NCI-H2081 treated with DMSO at 0.1 percent for 48 hours (cell line): Measurements from ENCODE around the gene GH1.
"Not testable (repeated sequence)": the region's sequence is repeated elsewhere in the genome, so short reads cannot be mapped to it uniquely, and the experiment has no call there.

ENCODE experiments used
- DNase-seq: peaks from one replicate; lab custom pipeline; 2025; lab: John Stamatoyannopoulos, UW

GH1 gene

GRCh38 chr17:63918789-63919305 is at the start of gene GH1:
Gene GH1, minus strand, starts transcription at chr17:63918839. Its CDS starts 63 bp downstream, at chr17:63918776.
- not testable (repeated sequence) for DNase-seq

GRCh38 chr17:63967953-63968352 is 49.3 kb upstream of the GH1 start:
- no peak for DNase-seq

GRCh38 chr17:63966646-63967264 is 48.1 kb upstream of the GH1 start:
- no peak for DNase-seq

DNA sequence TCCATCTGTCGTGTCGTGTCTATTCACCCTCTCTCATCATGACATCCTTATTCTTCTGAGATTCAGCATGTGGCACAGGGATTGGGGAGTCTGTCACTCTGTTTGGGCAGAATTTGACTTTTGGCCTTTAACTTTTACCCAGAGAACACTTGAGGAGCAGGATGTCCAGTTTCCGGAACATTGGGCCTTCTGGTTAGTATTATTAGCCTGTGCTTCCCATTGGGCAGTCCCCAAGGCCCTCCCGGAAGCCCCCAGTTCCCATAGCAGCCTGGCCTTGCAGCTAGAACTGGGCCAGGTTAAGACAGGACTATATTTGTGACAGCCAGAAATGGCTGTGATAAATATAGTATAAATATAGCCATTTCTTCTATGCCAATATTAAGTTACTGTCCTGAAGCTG is 44.5 kb upstream of the GH1 start:
- no peak for DNase-seq

GRCh38 chr17:63962298-63962744 is 43.7 kb upstream of the GH1 start:
- no peak for DNase-seq

GRCh38 chr17:63961355-63962212 is 42.9 kb upstream of the GH1 start:
- no peak for DNase-seq

DNA sequence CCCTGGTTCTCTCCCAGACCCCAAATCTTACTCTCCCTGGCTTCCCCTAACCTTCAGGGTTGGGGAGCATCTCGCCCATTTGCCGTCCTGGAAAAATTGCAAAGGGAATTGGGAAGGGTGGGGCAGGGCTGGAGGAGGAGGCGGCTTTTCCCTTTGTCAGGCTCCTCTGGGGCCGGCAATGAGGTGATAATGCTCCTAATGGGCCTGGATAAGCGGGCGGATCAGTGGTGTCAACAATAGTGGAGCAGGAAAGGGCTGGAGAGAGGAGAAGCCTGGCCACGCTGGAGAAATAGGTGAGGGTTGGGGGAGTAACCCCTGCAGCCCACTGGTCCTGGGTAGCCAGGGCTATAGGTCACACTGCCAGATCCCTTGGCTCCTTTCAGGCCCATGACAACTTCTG is 41.8 kb upstream of the GH1 start:
- DNase-seq: no peak

- no peak for DNase-seq
Measured at GRCh38 chr17:63960006-63960405, 41.4 kb upstream of the GH1 start.

GRCh38 chr17:63956296-63956920 is 37.8 kb upstream of the GH1 start:
- DNase-seq: no peak

GRCh38 chr17:63955791-63956190 is 37.2 kb upstream of the GH1 start:
- no peak for DNase-seq

DNA sequence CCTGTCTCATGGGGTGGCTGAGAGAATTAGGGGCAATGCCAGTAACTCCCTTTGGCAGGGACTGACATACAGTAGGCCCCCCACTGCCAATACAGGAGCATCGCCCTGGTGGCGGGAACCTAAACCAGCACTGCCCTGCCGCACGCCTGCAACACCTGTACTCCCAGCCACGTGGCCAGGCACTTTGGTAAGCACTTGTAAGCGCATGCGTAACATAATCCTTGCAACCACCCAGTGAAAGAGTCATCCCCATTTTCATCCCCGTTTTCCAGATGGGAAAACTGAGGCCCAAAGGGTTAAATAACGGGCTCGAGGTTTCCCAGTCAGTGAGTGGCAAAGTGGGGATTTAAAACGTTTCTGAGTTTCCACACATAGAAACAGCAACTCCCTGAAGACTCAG is 36.6 kb upstream of the GH1 start:
- no peak for DNase-seq

DNA sequence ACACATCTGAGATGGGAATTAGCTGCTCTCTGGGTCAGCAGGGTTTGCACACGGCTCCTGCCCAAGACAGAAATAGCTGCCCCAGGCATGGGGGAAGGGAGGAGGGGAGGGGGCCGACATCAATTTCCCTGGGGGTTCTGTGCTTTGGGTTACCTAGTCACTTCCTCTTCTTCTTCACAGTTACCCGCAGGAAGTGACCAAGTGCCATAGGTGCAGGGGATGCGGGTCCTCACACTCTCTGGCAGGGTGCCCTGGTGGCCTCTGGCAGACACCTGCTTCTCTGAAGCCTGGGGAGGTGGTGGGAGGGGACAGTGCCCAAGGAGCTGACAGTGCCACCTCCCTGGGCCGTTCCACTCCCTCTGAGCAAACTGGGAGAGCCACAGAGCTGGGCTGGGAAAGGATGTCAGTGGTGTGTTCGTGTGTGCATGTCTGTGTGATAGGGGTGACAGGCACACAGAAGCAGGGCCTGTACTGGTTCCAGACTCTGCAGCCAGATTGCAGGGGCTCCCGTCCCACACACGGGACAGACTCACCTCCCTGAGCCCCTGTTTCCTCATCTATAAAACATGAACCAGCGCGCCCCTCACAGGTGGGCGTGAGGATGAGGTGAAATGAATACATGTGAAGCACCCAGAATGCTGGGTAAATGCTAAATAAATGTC is 35.9 kb upstream of the GH1 start:
- DNase-seq: no peak

DNA sequence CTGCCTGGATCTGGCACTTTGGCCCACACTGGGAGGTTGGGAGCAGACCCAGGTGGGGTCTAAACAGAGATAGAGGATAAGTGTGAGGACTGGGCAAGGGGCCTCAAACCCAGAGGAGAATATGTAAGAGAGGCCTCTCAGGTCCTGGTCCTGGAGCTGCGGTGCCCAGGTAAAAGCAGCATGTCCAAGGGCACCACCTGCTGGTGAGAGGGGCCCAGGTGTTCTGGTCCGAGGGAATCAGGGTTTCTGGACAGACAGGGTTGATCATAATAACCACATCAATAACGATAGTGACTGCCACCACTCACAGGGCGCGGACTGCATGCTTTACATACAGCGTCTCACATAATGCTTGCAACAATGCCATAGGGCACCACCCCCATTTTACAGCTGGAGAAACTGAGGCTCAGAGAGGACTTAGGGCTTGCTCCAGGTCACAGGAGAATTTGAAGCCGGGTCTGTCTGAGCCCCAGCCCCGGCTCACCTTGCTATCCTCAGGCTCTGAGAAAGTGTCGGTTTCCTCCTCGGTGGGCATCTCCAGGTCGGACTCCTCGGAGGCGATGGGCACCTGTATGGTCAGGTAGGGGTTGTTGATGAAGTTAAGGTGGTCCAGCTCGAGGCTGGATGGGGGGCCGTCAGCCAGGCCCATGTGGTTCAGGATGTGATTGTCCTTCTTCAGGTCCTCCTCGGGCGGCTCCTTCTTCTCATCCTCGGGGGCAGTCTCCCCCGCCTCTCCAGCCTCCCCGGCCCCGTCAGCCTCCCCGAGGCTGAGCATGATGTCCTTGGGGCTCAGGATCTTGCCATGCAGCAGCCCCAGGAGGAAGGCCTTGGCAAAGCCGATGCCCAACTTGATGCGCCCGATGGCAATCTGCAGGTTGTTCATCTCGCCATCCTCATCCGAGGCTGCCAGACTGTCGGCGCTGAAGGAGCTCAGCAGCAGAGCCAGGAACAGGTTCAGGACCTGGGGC is 32.6 kb upstream of the GH1 start:
- DNase-seq: no peak

DNA sequence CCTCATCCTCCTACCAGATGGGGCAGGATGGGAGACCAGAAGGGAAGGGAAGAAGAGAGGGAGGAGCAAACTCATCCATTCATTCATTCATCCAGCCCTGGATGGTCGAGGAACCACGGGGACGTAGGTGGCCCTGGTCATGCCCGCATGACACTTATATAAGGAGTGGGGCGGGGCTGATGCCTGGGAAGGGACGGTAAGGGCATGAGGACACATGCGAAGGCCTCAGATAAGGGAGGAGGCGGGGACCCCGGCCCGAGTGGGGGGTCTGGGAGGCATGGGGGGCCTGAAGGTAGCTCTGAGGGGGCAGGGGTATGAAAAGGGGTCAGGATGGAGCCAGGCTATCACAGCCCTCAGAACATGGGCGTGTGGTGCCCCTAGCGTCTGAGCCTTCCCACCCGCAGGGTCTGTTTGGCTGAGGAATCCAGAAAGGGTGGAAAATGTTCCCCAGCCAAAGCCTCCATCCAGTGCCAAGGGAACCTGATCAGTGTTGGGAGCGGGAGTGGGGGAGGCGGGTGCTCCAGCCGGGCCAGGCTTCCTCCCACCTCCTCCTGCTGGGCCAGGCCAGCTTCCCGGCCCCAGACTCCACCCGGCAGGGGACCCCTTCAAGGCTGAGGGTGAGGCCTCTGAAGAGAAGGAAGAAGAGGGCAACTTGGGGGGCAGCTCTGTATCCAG is 31.1 kb upstream of the GH1 start:
- DNase-seq: no peak

DNA sequence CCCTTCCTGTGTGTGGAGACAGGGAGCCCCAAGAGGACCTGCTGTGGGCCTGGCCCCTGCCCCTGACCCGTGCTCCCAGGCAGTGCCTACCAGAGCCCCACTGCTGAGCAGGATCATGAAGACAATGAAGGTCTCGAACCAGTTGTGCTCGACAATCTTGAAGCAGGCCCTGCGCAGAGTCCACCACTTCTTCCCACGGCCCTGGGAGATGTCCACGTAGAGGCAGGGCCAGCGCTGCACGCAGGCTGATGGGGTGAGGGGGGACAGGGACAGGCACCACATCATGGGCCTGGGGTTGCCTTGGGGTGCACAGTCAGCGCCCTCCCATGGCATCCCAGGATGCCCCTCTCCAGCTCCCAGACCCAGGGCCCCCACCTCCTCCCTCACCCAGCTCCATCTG is 29.9 kb upstream of the GH1 start:
- no peak for DNase-seq

- no peak for DNase-seq
Measured at GRCh38 chr17:63947711-63948330, 29.2 kb upstream of the GH1 start.

DNA sequence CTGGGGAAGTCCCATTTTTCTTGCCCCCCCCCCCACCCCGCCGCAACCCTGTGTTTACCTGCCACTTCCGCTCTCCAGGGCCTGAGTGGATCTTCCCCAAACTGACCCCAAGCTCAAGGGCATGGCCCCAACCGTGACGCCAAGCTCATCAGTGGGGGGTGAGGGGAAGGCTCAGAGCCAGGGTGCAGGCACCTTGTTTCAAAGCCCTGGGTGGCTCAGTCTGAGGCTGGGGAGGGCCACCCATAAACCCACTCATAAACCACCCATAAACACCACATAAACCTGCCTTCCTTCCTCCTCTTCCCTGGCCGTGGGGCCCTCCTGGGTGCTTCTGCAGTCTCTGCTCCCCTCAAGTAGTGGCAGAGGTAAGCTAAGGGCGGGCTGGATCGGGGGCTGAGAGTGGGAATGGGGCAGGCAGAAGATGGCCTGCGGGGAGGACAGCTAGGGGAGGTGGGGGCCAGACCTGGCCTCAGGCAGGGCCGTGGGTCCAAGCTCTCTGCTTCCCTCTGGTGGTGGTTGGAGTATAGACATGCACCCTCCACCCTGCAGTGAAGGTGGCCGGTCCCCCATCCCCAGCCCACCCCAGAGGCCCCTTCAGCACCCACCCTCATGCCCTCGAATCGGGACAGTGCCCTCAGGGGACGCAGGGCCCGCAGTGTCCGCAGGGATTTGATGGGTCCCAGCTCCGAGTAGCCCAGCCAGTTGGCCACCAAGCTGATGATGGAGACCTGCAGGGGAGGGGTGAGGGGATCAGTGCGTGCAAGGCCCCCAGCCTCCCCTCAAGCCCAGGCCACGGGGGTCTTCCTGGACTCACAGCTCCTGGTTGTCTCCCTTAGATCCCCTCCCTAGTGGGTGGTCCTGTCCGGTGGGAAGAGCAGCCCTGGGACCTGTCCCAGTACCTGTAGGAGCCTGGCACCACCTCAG is 28.1 kb upstream of the GH1 start:
- no peak for DNase-seq

- DNase-seq: no peak
Measured at GRCh38 chr17:63945784-63946439, 27.3 kb upstream of the GH1 start.
